Mammary epithelial cell (primary cell): ENCODE measurements around the gene TSPAN18.

Source experiments
- CTCF ChIP-seq, 2 donors: IDR thresholded peaks in 1 of 2; conservative IDR thresholded peaks in 1 of 2; 2 replicates each; pipeline ENCODE4 v1.5.1; 2011 to 2012; ENCODE audit warnings: inconsistent platforms in 2 of 2, low read length in 2 of 2, mild to moderate bottlenecking in 2 of 2, control low read depth in 1 of 2, low read depth in 1 of 2; ENCODE audit not compliant: insufficient read depth in 1 of 2; ENCODE audit errors: extremely low read depth in 1 of 2
- EZH2 ChIP-seq: IDR thresholded peaks from 2 replicates; pipeline ENCODE4 v1.6.1; 2012; ENCODE audit warnings: low read length, inconsistent platforms, borderline replicate concordance

GRCh38 chr11:44730775-44731174 lies 4.0 kb downstream of the TSPAN18 start:
- TF ChIP-seq CTCF (conservative IDR thresholded peaks at IDR 0.05 in 1 of 2, IDR thresholded peaks at IDR 0.05 in 1 of 2; ENCODE audit: extremely low read depth in 1 of 2, insufficient read depth in 1 of 2, low read depth in 1 of 2, low read length in 2 of 2): no peak
- no peak for TF ChIP-seq EZH2
